ENCODE measurements around the gene PBX3.

Gene PBX3

GRCh38 chr9:126000731-126001580 is 253.8 kb downstream of the PBX3 start:
- no peak for DNase-seq

GRCh38 chr9:126001581-126002225 is 254.5 kb downstream of the PBX3 start:
- DNase-seq = peak; percentile 59

- DNase-seq = no peak
Measured at GRCh38 chr9:126002476-126003350, 255.5 kb downstream of the PBX3 start.

- no peak for DNase-seq
Measured at GRCh38 chr9:126009047-126009446, 261.9 kb downstream of the PBX3 start.

GRCh38 chr9:126014726-126015125 is 267.6 kb downstream of the PBX3 start:
- no peak for DNase-seq

- DNase-seq = no peak
Measured at GRCh38 chr9:126015424-126015823, 268.3 kb downstream of the PBX3 start.

GRCh38 chr9:126016579-126017290 is 269.6 kb downstream of the PBX3 start:
- no peak for DNase-seq

Data from NCI-H1092 (cell line).